ENCODE data around the gene AGAP3. TPM values are rescaled to one million over a fixed set of nuclear protein-coding genes. Genes with fewer than 3 reads are reported as not detected.

Gene AGAP3
- total and polyA plus RNA-seq, 2 experiments from 2014 or later: 10.3 to 43.3 TPM

DNA sequence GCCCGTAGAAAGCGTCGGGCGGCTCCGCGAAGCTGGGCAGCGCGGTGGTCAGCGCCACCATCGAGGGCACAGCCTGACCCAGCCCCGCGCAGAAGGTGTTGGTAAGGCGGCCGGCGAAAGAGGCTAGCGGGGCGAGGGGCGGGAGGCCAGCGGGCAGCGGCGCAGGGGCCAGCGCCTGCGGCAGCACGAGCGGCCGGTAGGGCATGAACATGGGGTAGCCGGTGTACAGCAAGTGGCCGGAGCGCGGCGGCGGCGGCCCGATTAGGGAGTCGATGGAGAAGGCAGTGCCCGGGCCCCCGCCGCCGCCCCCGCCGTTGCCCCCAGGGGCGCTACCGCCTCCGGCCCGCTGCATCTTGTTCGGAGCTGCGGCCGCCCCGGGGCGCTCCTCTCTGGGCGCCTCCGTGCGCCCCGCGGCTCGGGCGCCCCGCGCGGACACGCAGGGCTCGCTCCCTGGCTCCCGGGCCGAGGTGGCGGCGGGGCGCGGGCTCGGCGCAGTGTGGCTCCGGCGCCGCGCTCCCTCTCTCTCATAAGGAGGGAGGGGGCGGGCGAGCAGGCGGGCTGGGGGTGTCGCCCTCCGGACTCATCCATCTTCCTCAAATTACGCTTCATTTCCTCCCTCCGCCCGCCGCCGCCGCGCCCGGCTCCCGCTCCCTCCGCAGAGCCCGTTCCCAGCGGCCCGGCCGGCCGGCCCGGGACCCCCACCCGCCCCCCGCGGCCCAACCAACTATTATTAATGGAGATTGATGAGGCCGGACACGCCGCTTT is 81.1 kb downstream of the AGAP3 start, which contains the start of gene GBX1:
GBX1 (minus strand) TSS at position 498 of the 765 bp plus-strand sequence; CDS start at position 352, 146 bp downstream.
- H3K27me3 ChIP-seq (replicated peaks; ENCODE audit: insufficient read depth): peaks cover 76% of the 10 kb centered on the region
- no peaks in the 10 kb centered on the region for H4K20me1 ChIP-seq (ENCODE audit: insufficient read depth)
- TF ChIP-seq EZH2 (IDR thresholded peaks at IDR 0.05; ENCODE audit: insufficient read depth, poor library complexity, severe bottlenecking) (no peak), EZH2phosphoT487 (IDR thresholded peaks at IDR 0.05; ENCODE audit: insufficient read depth, low read depth) (no peak; the same call in 1 of the 2 replicates)
- H3K9me3 ChIP-seq (ENCODE audit: low read depth): no peaks in the 10 kb centered on the region
- peak within 1 kb of the TSS; percentile 46 for H3K4me2 ChIP-seq (ENCODE audit: unreplicated experiment)
- in situ Hi-C loops (cut with MboI): no loop called here
- no peak within 1 kb of the TSS for H3K9ac ChIP-seq
- H3K79me2 ChIP-seq (ENCODE audit: insufficient read depth): no peaks in the 10 kb centered on the region
- H3K27ac ChIP-seq: no peak within 1 kb of the TSS
- H2AFZ ChIP-seq: 0 out of 2 replicates have a peak within 1 kb of the TSS, but pooled peaks have one; percentile 23
- no peaks in the 10 kb centered on the region for H3K36me3 ChIP-seq (ENCODE audit: low read depth)
- H3K4me3 ChIP-seq: peak within 1 kb of the TSS; percentile 34
- peak; percentile 48 for DNase-seq
- no peaks in the 10 kb centered on the region for H3K4me1 ChIP-seq (ENCODE audit: insufficient read depth)
- WGBS, 2 experiments (ENCODE audit: low coverage in 1 of 2, low lambda C conversion rate in 2 of 2, missing lambda C conversion rate in 2 of 2): 1 to 3% methylated on average over 47 to 63 of the region's 101 CpGs
- no peaks in the 10 kb centered on the region for H3K9me2 ChIP-seq (ENCODE audit: insufficient read depth)
- no peaks in the 10 kb centered on the region for H3F3A ChIP-seq (ENCODE audit: insufficient read depth)

GRCh38 chr7:151168003-151168786 is 81.9 kb downstream of the AGAP3 start:
- H3K4me3 ChIP-seq: peak overlapping the region; percentile 34; the same call in 1 of the 2 replicates
- no peaks in the 10 kb centered on the region for H3K36me3 ChIP-seq (ENCODE audit: low read depth)
- peak; percentile 37 for DNase-seq
- H3K9me3 ChIP-seq (ENCODE audit: low read depth): no peaks in the 10 kb centered on the region
- peak overlapping the region; percentile 46 for H3K4me2 ChIP-seq (ENCODE audit: unreplicated experiment)
- H3F3A ChIP-seq (ENCODE audit: insufficient read depth): no peaks in the 10 kb centered on the region
- TF ChIP-seq EZH2 (IDR thresholded peaks at IDR 0.05; ENCODE audit: insufficient read depth, poor library complexity, severe bottlenecking) (no peak), EZH2phosphoT487 (IDR thresholded peaks at IDR 0.05; ENCODE audit: insufficient read depth, low read depth) (0 out of 2 replicates have a peak, but pooled peaks have one; percentile 29)
- no peak overlapping the region for H3K27ac ChIP-seq
- H3K9ac ChIP-seq: no peak overlapping the region
- in situ Hi-C loops (cut with MboI): no loop called here
- H2AFZ ChIP-seq: 0 out of 2 replicates have a peak overlapping the region, but pooled peaks have one; percentile 23
- H3K4me1 ChIP-seq (ENCODE audit: insufficient read depth): no peaks in the 10 kb centered on the region
- no peaks in the 10 kb centered on the region for H4K20me1 ChIP-seq (ENCODE audit: insufficient read depth)
- peaks cover 72% of the 10 kb centered on the region for H3K27me3 ChIP-seq (replicated peaks; ENCODE audit: insufficient read depth)
- WGBS, 2 experiments (ENCODE audit: low coverage in 1 of 2, low lambda C conversion rate in 2 of 2, missing lambda C conversion rate in 2 of 2): 5% methylated on average over 27 to 36 of the region's 52 CpGs
- no peaks in the 10 kb centered on the region for H3K79me2 ChIP-seq (ENCODE audit: insufficient read depth)
- H3K9me2 ChIP-seq (ENCODE audit: insufficient read depth): no peaks in the 10 kb centered on the region

- Histone ChIP-seq H3K4me1 (ENCODE audit: insufficient read depth) (no peaks in the 10 kb centered on the region), H3K4me2 (ENCODE audit: unreplicated experiment) (no peak overlapping the region), H3K27ac (no peak overlapping the region), H3K79me2 (ENCODE audit: insufficient read depth) (no peaks in the 10 kb centered on the region), H3K9me2 (ENCODE audit: insufficient read depth) (no peaks in the 10 kb centered on the region), H3K36me3 (ENCODE audit: low read depth) (no peaks in the 10 kb centered on the region), H3K9ac (no peak overlapping the region), H3K9me3 (ENCODE audit: low read depth) (no peaks in the 10 kb centered on the region), H4K20me1 (ENCODE audit: insufficient read depth) (no peaks in the 10 kb centered on the region), H3F3A (ENCODE audit: insufficient read depth) (no peaks in the 10 kb centered on the region), H2AFZ (no peak overlapping the region), H3K4me3 (no peak overlapping the region), H3K27me3 (replicated peaks; ENCODE audit: insufficient read depth) (peaks cover 75% of the 10 kb centered on the region)
- DNase-seq: no peak
- no peak for TF ChIP-seq EZH2 (IDR thresholded peaks at IDR 0.05; ENCODE audit: insufficient read depth, poor library complexity, severe bottlenecking)
- TF ChIP-seq EZH2phosphoT487 (IDR thresholded peaks at IDR 0.05; ENCODE audit: insufficient read depth, low read depth): no peak
- in situ Hi-C loops (cut with MboI): no loop called here
- 32 to 38% methylated on average over 10 of the region's 10 CpGs for WGBS, 2 experiments (ENCODE audit: low coverage in 1 of 2, low lambda C conversion rate in 2 of 2, missing lambda C conversion rate in 2 of 2)
Observed at GRCh38 chr7:151168787-151169162, 82.5 kb downstream of the AGAP3 start.

- no peak overlapping the region for H2AFZ ChIP-seq
- no peak overlapping the region for H3K27ac ChIP-seq
- H3K27me3 ChIP-seq (replicated peaks; ENCODE audit: insufficient read depth): peaks cover 70% of the 10 kb centered on the region
- H3K79me2 ChIP-seq (ENCODE audit: insufficient read depth): no peaks in the 10 kb centered on the region
- no peaks in the 10 kb centered on the region for H4K20me1 ChIP-seq (ENCODE audit: insufficient read depth)
- WGBS, 2 experiments (ENCODE audit: low coverage in 1 of 2, low lambda C conversion rate in 2 of 2, missing lambda C conversion rate in 2 of 2): 15% methylated on average over 41 to 42 of the region's 42 CpGs
- no peak for TF ChIP-seq EZH2phosphoT487 (IDR thresholded peaks at IDR 0.05; ENCODE audit: insufficient read depth, low read depth)
- no peak for TF ChIP-seq EZH2 (IDR thresholded peaks at IDR 0.05; ENCODE audit: insufficient read depth, poor library complexity, severe bottlenecking)
- in situ Hi-C loops (cut with MboI): no loop called here
- DNase-seq: peak; percentile 73
- H3K4me1 ChIP-seq (ENCODE audit: insufficient read depth): no peaks in the 10 kb centered on the region
- no peaks in the 10 kb centered on the region for H3F3A ChIP-seq (ENCODE audit: insufficient read depth)
- no peaks in the 10 kb centered on the region for H3K36me3 ChIP-seq (ENCODE audit: low read depth)
- H3K9ac ChIP-seq: no peak overlapping the region
- no peak overlapping the region for H3K4me2 ChIP-seq (ENCODE audit: unreplicated experiment)
- no peaks in the 10 kb centered on the region for H3K9me2 ChIP-seq (ENCODE audit: insufficient read depth)
- no peak overlapping the region for H3K4me3 ChIP-seq
- H3K9me3 ChIP-seq (ENCODE audit: low read depth): no peaks in the 10 kb centered on the region
Observed at GRCh38 chr7:151172273-151173141, 86.2 kb downstream of the AGAP3 start.

Measured in GM23248 (cell line).